A549 (cell line): ENCODE data around the gene GZMM. TPM values are rescaled to one million over a fixed set of nuclear protein-coding genes. Genes with fewer than 3 reads are reported as not detected.

Experiments used
- ATAC-seq, 2 experiments: fragments of 200-7000 bp in 1 of 2; fragments of >200 bp in 1 of 2; cut with Nextera tagmentation in 1 of 2; cut with Tn5 transposase in 1 of 2; 3 replicates each; pipeline versions ENCODE4 v1.8.0 to v1.9.1; 2018 to 2020; ENCODE audit warnings: mild to moderate bottlenecking in 1 of 2, moderate library complexity in 1 of 2
- CTCF ChIA-PET: fragments of 300-600 bp; sonication (Branson Sonifier 250); formaldehyde crosslinking; extraction: SDS; loops from one replicate; lab custom pipeline; 2021; ENCODE audit warnings: antibody characterized with exemption, inconsistent platforms; lab: Yijun Ruan, JAX
- POLR2A ChIA-PET: fragments of 350-600 bp; formaldehyde crosslinking; extraction: SDS; loops from one replicate; lab custom pipeline; 2021; ENCODE audit warnings: antibody characterized with exemption, inconsistent platforms; lab: Yijun Ruan, JAX
- DNase-seq, 2 experiments: peaks; one replicate each; pipeline versions ENCODE4 v3.0.0 to v3.0.0-alpha.2; 2011 to 2016; ENCODE audit warnings: low read depth in 1 of 2, low spot score in 1 of 2
- FAIRE-seq: peaks from 2 replicates; lab custom pipeline; 2011; peaks lifted over from hg19 to GRCh38; lab: Jason Lieb, UNC
- H3K27ac ChIP-seq, 2 experiments: fragments of >200 bp; sonication (Bioruptor Twin); formaldehyde crosslinking; 3 replicates each; pipeline ENCODE4 v1.5.1; 2016 to 2017
- H3K4me1 ChIP-seq: fragments of >200 bp; sonication (Bioruptor Twin); formaldehyde crosslinking; 3 replicates; pipeline ENCODE4 v1.6.1; 2016
- H3K4me2 ChIP-seq: fragments of >200 bp; sonication (Bioruptor Twin); formaldehyde crosslinking; 3 replicates; pipeline ENCODE4 v1.6.1; 2016
- H3K4me3 ChIP-seq: fragments of >200 bp; sonication (Bioruptor Twin); formaldehyde crosslinking; 3 replicates; pipeline ENCODE4 v1.5.1; 2016
- H3K9me3 ChIP-seq: fragments of >200 bp; sonication (Bioruptor Twin); formaldehyde crosslinking; 3 replicates; pipeline ENCODE4 v1.6.1; 2016
- CBX2 ChIP-seq: fragments of 200-600 bp; sonication (generic); IDR thresholded peaks from 2 replicates; pipeline ENCODE4 v1.6.1; 2016; ENCODE audit warnings: low read depth, mild to moderate bottlenecking, borderline replicate concordance
- CHD2 ChIP-seq: fragments of 150-350 bp; IDR thresholded peaks from 2 replicates; pipeline ENCODE4 v1.6.1; 2014; ENCODE audit warnings: low read length; ENCODE audit not compliant: partially characterized antibody
- E2F6 ChIP-seq: IDR thresholded peaks from 2 replicates; pipeline ENCODE4 v1.6.1; 2012; ENCODE audit warnings: low read depth, borderline replicate concordance
- EHF ChIP-seq: fragments of 250-450 bp; sonication (Bioruptor Pico); IDR thresholded peaks from 2 replicates; pipeline ENCODE4 v1.5.0; 2020; ENCODE audit warnings: mild to moderate bottlenecking
- ELK1 ChIP-seq: fragments of 150-350 bp; IDR thresholded peaks from 2 replicates; pipeline ENCODE4 v1.6.1; 2014; ENCODE audit warnings: low read depth, mild to moderate bottlenecking, low read length
- ESRRA ChIP-seq: fragments of 150-350 bp; IDR thresholded peaks from 2 replicates; pipeline ENCODE4 v1.6.1; 2014; ENCODE audit warnings: mild to moderate bottlenecking, low read length, borderline replicate concordance
- JUNB ChIP-seq: fragments of >200 bp; sonication (Bioruptor Twin); formaldehyde crosslinking; IDR thresholded peaks from 2 replicates; pipeline ENCODE4 v1.6.1; 2016
- KDM1A ChIP-seq: fragments of 200-600 bp; sonication (generic); IDR thresholded peaks from 2 replicates; pipeline ENCODE4 v1.6.1; 2016; ENCODE audit warnings: low read depth, mild to moderate bottlenecking
- KDM5A ChIP-seq: fragments of 200-600 bp; sonication (generic); IDR thresholded peaks from 2 replicates; pipeline ENCODE4 v1.6.1; 2016; ENCODE audit warnings: antibody characterized with exemption, mild to moderate bottlenecking
- MAFK ChIP-seq: fragments of 450-650 bp; IDR thresholded peaks from 2 replicates; pipeline ENCODE4 v1.6.1; 2014; ENCODE audit not compliant: partially characterized antibody
- NFE2L2 ChIP-seq: fragments of 150-350 bp; conservative IDR thresholded peaks from 2 replicates; pipeline ENCODE4 v1.6.1; 2014; ENCODE audit warnings: low read length
- NPAS2 ChIP-seq: fragments of 250-450 bp; sonication (Bioruptor Pico); IDR thresholded peaks from 2 replicates; pipeline ENCODE4 v1.8.0; 2022; ENCODE audit warnings: mild to moderate bottlenecking, moderate library complexity, borderline replicate concordance
- NR3C1 ChIP-seq: fragments of >200 bp; sonication (Bioruptor Twin); formaldehyde crosslinking; IDR thresholded peaks from 3 replicates; pipeline ENCODE4 v1.6.1; 2017
- PBX3 ChIP-seq: IDR thresholded peaks from 2 replicates; pipeline ENCODE4 v1.6.1; 2012
- PHF8 ChIP-seq: fragments of 200-600 bp; sonication (generic); IDR thresholded peaks from 2 replicates; pipeline ENCODE4 v1.6.1; 2016; ENCODE audit warnings: low read depth, mild to moderate bottlenecking, antibody characterized with exemption, moderate library complexity, borderline replicate concordance
- POLR2AphosphoS2 ChIP-seq: conservative IDR thresholded peaks from 2 replicates; pipeline ENCODE4 v1.6.1; 2012; ENCODE audit warnings: low read length, improper control_type of control experiment, inconsistent platforms
- RARB ChIP-seq: fragments of 250-450 bp; sonication (Bioruptor Pico); IDR thresholded peaks from 2 replicates; pipeline ENCODE4 v1.8.0; 2021; ENCODE audit warnings: mild to moderate bottlenecking, moderate library complexity
- RCOR1 ChIP-seq: fragments of 150-350 bp; IDR thresholded peaks from 2 replicates; pipeline ENCODE4 v1.6.1; 2014; ENCODE audit warnings: antibody characterized with exemption, low read length, low read depth
- RFX5 ChIP-seq: fragments of 450-650 bp; IDR thresholded peaks from 2 replicates; pipeline ENCODE4 v1.7.1; 2014; ENCODE audit warnings: antibody characterized with exemption, mild to moderate bottlenecking, moderate library complexity
- SMC3 ChIP-seq: fragments of >200 bp; sonication (Bioruptor Twin); formaldehyde crosslinking; IDR thresholded peaks from 3 replicates; pipeline ENCODE4 v1.6.1; 2018; ENCODE audit warnings: inconsistent platforms
- SREBF2 ChIP-seq: fragments of 450-650 bp; IDR thresholded peaks from 2 replicates; pipeline ENCODE4 v1.6.1; 2014; ENCODE audit warnings: mild to moderate bottlenecking, moderate library complexity
- TFCP2L1 ChIP-seq: fragments of 250-450 bp; sonication (Bioruptor Pico); IDR thresholded peaks from 2 replicates; pipeline ENCODE4 v1.5.0; 2021; ENCODE audit warnings: mild to moderate bottlenecking
- USF2 ChIP-seq: fragments of 450-650 bp; IDR thresholded peaks from 2 replicates; pipeline ENCODE4 v1.6.1; 2014; ENCODE audit warnings: antibody characterized with exemption
- ZSCAN20 ChIP-seq: fragments of 250-450 bp; sonication (Bioruptor Pico); IDR thresholded peaks from 2 replicates; pipeline ENCODE4 v1.8.0; 2022; ENCODE audit warnings: mild to moderate bottlenecking, moderate library complexity
- WGBS: methylation state at CpG from one replicate; pipeline ENCODE4 v1.1.6; 2017; ENCODE audit errors: missing lambda C conversion rate; 5-methylcytosine and 5-hydroxymethylcytosine counted together
- polyA plus RNA-seq, 4 experiments: library from polyadenylated mRNA; depleted of rRNA in 3 of 4; stranded (reverse); fragments of >200 nt; fragmentation: RNase III in 1 of 4; extraction: RNeasy Plus Mini Kit Qiagen cat#74134 plus additional on column Dnase treatment in 1 of 4; gene quantifications; 2 replicates in 3 of 4; 3 replicates in 1 of 4; pipeline ENCODE4 v1.2.3, GENCODE V29; 2011 to 2017

Gene GZMM
- polyA plus RNA-seq, 2 of the 4 experiments (the other 2 are of a cell fraction): not detected

GRCh38 chr19:588741-589692 is 45.2 kb downstream of the GZMM start:
- H3K4me1 ChIP-seq: peaks cover 52% of the 10 kb centered on the region
- CTCF ChIA-PET: interaction anchor here (0.6 to 5.8 kb wide), 15 partner anchors 8 to 145 kb away, joined by 3 to 31 read pairs (median 4); partner anchors contain the start of gene POLRMT
- peak overlapping the region; percentile 49 for H3K4me3 ChIP-seq
- 5% methylated on average over 4 of the region's 54 CpGs for WGBS
- H3K27ac ChIP-seq: peak overlapping the region; percentile 82 to 93
- TF ChIP-seq KDM5A (no peak), ELK1 (no peak), TFCP2L1 (CRISPR knock-in tag) (no peak), EHF (CRISPR knock-in tag) (no peak), NR3C1 (no peak), SREBF2 (no peak), RCOR1 (no peak), SMC3 (no peak), ZSCAN20 (CRISPR knock-in tag) (no peak), CBX2 (no peak), USF2 (no peak), POLR2AphosphoS2 (no peak), RARB (CRISPR knock-in tag) (no peak), NFE2L2 (no peak), RFX5 (no peak), ESRRA (no peak), NPAS2 (CRISPR knock-in tag) (no peak), KDM1A (no peak), PHF8 (no peak), MAFK (no peak)
- TF ChIP-seq, all 56 proteins: peak for 0
- POLR2A ChIA-PET: interaction anchor here (0.7 kb wide), 1 partner anchor 15 kb away, joined by 3 read pairs; no protein-coding TSS in a partner anchor
- Histone ChIP-seq H3K4me2 (peak overlapping the region; percentile 98), H3K9me3 (no peaks in the 10 kb centered on the region)
- ATAC-seq: peak; percentile 15 to 19; a peak in 5 of 6 replicates
- no peak for FAIRE-seq
- DNase-seq: peak in 1 of 2 experiments; percentile 64

- FAIRE-seq: no peak
- peak within 1 kb of the TSS; percentile 82 to 95 for H3K27ac ChIP-seq
- no CpG with 5 or more reads among the region's 132 CpGs for WGBS
- H3K4me1 ChIP-seq: peaks cover 52% of the 10 kb centered on the region
- no peak for ATAC-seq
- CTCF ChIA-PET: no interaction called here
- H3K9me3 ChIP-seq: no peaks in the 10 kb centered on the region
- peak within 1 kb of the TSS; percentile 65 for H3K4me3 ChIP-seq
- H3K4me2 ChIP-seq: peak within 1 kb of the TSS; percentile 98
- POLR2A ChIA-PET: no interaction called here
- TF ChIP-seq E2F6: no peak
- no peak for TF ChIP-seq CHD2
- no peak for TF ChIP-seq PBX3
- TF ChIP-seq JUNB: no peak
- no peak for TF ChIP-seq ESRRA
- no peak for DNase-seq
These were observed 46.0 kb downstream of the GZMM start, which contains the start of gene HCN2 for GRCh38 chr19:589693-590395. TSS of gene HCN2 (plus strand) at chr19:589881. CDS start at chr19:589946, 65 bp downstream.
